HepG2 (cell line): ENCODE data around the gene USP35. TPM values are rescaled to one million over a fixed set of nuclear protein-coding genes. Genes with fewer than 3 reads are reported as not detected.
A peak's percentile ranks its signal among the peaks of the same experiment; 100 is the strongest.

ENCODE experiments used
- CENPX ChIP-seq: sonication (generic); formaldehyde crosslinking; IDR thresholded peaks from 2 replicates; pipeline ENCODE4 v1.9.0; 2021; ENCODE audit warnings: mild to moderate bottlenecking, missing genetic modification reagents, moderate library complexity
- NCOR1 ChIP-seq: fragments of 200-600 bp; sonication (generic); IDR thresholded peaks from 2 replicates; pipeline ENCODE4 v1.7.0; 2017; ENCODE audit warnings: antibody characterized with exemption, low read length, borderline replicate concordance
- POGZ ChIP-seq: sonication (generic); formaldehyde crosslinking; IDR thresholded peaks from 2 replicates; pipeline ENCODE4 v1.4.0; 2020; ENCODE audit warnings: mild to moderate bottlenecking, missing genetic modification reagents
- POLR2A ChIP-seq, 2 experiments: IDR thresholded peaks; 2 replicates each; pipeline ENCODE4 v1.6.1; 2011; ENCODE audit warnings: low read depth in 2 of 2, low read length in 2 of 2, mild to moderate bottlenecking in 1 of 2, moderate library complexity in 1 of 2; ENCODE audit not compliant: insufficient read depth in 1 of 2
- RXRA ChIP-seq: sonication (generic); formaldehyde crosslinking; IDR thresholded peaks from 2 replicates; pipeline ENCODE4 v1.5.1; 2020; ENCODE audit warnings: missing genetic modification reagents
- RXRB ChIP-seq: IDR thresholded peaks from 2 replicates; pipeline ENCODE4 v1.6.1; 2016; ENCODE audit warnings: borderline replicate concordance, missing genetic modification reagents, missing compliant biosample characterization
- SKIL ChIP-seq: sonication (generic); formaldehyde crosslinking; IDR thresholded peaks from 2 replicates; pipeline ENCODE4 v1.8.0; 2022; ENCODE audit warnings: missing genetic modification reagents, mild to moderate bottlenecking, moderate library complexity, borderline replicate concordance
- SMAD1 ChIP-seq: sonication (generic); formaldehyde crosslinking; IDR thresholded peaks from 2 replicates; pipeline ENCODE4 v1.4.0; 2020; ENCODE audit warnings: missing genetic modification reagents, low read depth, mild to moderate bottlenecking, borderline replicate concordance
- SMARCE1 ChIP-seq: fragments of 450-650 bp; IDR thresholded peaks from 2 replicates; pipeline ENCODE4 v1.6.1; 2017; ENCODE audit warnings: borderline replicate concordance
- TAF1 ChIP-seq: sonication (generic); formaldehyde crosslinking; IDR thresholded peaks from 2 replicates; pipeline ENCODE4 v1.4.0; 2020; ENCODE audit warnings: missing genetic modification reagents
- ZBTB8A ChIP-seq: sonication (generic); formaldehyde crosslinking; IDR thresholded peaks from 2 replicates; pipeline ENCODE4 v1.4.0; 2020; ENCODE audit warnings: mild to moderate bottlenecking, low read depth, missing genetic modification reagents, borderline replicate concordance
- ZC3H13 ChIP-seq: sonication (generic); formaldehyde crosslinking; IDR thresholded peaks from 2 replicates; pipeline ENCODE4 v1.8.1; 2023; ENCODE audit warnings: mild to moderate bottlenecking, missing genetic modification reagents, moderate library complexity
- ZFP91 ChIP-seq: sonication (generic); formaldehyde crosslinking; IDR thresholded peaks from 2 replicates; pipeline ENCODE4 v1.9.0; 2022; ENCODE audit warnings: missing genetic modification reagents, mild to moderate bottlenecking, borderline replicate concordance
- ZNF10 ChIP-seq: sonication (generic); formaldehyde crosslinking; IDR thresholded peaks from 2 replicates; pipeline ENCODE4 v1.4.0; 2020; ENCODE audit warnings: mild to moderate bottlenecking, low read depth, missing genetic modification reagents, borderline replicate concordance
- ZNF205 ChIP-seq: IDR thresholded peaks from 2 replicates; pipeline ENCODE4 v1.6.1; 2018; ENCODE audit warnings: missing biosample characterization, missing genetic modification reagents
- ZNF577 ChIP-seq: sonication (generic); formaldehyde crosslinking; IDR thresholded peaks from 2 replicates; pipeline ENCODE4 v1.4.0; 2020; ENCODE audit warnings: mild to moderate bottlenecking, low read depth, missing genetic modification reagents, borderline replicate concordance
- ZNF772 ChIP-seq: sonication (generic); formaldehyde crosslinking; IDR thresholded peaks from 2 replicates; pipeline ENCODE4 v1.5.0; 2020; ENCODE audit warnings: mild to moderate bottlenecking, missing genetic modification reagents
- ZSCAN30 ChIP-seq: sonication (generic); formaldehyde crosslinking; IDR thresholded peaks from 2 replicates; pipeline ENCODE4 v1.5.0; 2020; ENCODE audit warnings: mild to moderate bottlenecking, missing genetic modification reagents
- polyA plus RNA-seq, 8 experiments: library from polyadenylated mRNA; depleted of rRNA in 3 of 8; stranded (reverse) in 7 of 8; unstranded in 1 of 8; fragments of >200 nt; fragmentation: Illumina TruSeq in 4 of 8; extraction: Trizol in 4 of 8; gene quantifications; 2 replicates each; pipeline versions ENCODE4 v1.2.1 to v1.2.3, GENCODE V29; 2011 to 2016; ENCODE audit warnings: low read depth in 4 of 8, missing spikeins in 1 of 8, mixed read lengths in 1 of 8; ENCODE audit not compliant: insufficient read depth in 1 of 8
- total RNA-seq, 5 experiments: library from RNA; depleted of rRNA; stranded (reverse); fragments of >200 nt; fragmentation: Illumina TruSeq; extraction: Trizol; gene quantifications; 2 replicates each; pipeline ENCODE4 v1.2.3, GENCODE V29; 2016; ENCODE audit warnings: low read depth in 1 of 5
- TF ChIP-seq, protein P1 (sequence below): sonication (generic); formaldehyde crosslinking; IDR thresholded peaks from 2 replicates; pipeline ENCODE4 v1.5.1; 2020; ENCODE audit warnings: mild to moderate bottlenecking, missing genetic modification reagents, moderate library complexity

The USP35 gene
- total and polyA plus RNA-seq, 2 of the 13 experiments (the other 11 are each of a cell fraction or from before 2014, with no cell fraction given), result 4.6 to 7.7 TPM

DNA sequence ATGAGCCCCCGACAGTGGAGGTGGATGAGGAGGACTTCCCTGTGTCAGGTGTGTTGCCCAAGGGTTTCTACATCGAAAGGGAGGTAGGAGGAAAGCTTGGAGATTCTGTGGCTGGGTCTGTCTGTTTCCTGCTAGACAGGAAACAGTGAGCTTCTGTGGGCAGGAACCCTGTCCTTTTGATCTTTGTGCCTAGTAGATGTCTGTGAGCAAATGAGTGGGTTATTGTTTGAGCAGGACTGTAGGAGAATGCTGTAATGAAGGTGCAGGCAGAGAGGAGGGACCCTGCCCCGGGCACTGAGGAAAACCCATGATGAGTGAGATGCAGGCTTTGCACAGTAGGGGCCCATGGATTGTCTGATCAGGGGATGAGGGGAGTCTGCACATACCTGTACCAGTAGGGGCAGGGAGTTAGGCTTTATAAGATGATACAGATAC is 14.0 kb downstream of the USP35 start (continued):
- TF ChIP-seq, protein P1, sequence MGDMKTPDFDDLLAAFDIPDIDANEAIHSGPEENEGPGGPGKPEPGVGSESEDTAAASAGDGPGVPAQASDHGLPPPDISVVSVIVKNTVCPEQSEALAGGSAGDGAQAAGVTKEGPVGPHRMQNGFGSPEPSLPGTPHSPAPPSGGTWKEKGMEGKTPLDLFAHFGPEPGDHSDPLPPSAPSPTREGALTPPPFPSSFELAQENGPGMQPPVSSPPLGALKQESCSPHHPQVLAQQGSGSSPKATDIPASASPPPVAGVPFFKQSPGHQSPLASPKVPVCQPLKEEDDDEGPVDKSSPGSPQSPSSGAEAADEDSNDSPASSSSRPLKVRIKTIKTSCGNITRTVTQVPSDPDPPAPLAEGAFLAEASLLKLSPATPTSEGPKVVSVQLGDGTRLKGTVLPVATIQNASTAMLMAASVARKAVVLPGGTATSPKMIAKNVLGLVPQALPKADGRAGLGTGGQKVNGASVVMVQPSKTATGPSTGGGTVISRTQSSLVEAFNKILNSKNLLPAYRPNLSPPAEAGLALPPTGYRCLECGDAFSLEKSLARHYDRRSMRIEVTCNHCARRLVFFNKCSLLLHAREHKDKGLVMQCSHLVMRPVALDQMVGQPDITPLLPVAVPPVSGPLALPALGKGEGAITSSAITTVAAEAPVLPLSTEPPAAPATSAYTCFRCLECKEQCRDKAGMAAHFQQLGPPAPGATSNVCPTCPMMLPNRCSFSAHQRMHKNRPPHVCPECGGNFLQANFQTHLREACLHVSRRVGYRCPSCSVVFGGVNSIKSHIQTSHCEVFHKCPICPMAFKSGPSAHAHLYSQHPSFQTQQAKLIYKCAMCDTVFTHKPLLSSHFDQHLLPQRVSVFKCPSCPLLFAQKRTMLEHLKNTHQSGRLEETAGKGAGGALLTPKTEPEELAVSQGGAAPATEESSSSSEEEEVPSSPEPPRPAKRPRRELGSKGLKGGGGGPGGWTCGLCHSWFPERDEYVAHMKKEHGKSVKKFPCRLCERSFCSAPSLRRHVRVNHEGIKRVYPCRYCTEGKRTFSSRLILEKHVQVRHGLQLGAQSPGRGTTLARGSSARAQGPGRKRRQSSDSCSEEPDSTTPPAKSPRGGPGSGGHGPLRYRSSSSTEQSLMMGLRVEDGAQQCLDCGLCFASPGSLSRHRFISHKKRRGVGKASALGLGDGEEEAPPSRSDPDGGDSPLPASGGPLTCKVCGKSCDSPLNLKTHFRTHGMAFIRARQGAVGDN (CRISPR knock-in tag), result peak; percentile 15; the same call in 1 of the 2 replicates
- TF ChIP-seq TAF1 (CRISPR knock-in tag) (peak; percentile 38; the same call in 1 of the 2 replicates), POGZ (CRISPR knock-in tag) (peak; percentile 44; the same call in 1 of the 2 replicates), RXRA (CRISPR knock-in tag) (peak; percentile 65; the same call in 1 of the 2 replicates), SKIL (CRISPR knock-in tag) (peak; percentile 88), POLR2A (IDR thresholded peaks at IDR 0.05; ENCODE audit: insufficient read depth in 1 of 2, low read depth in 2 of 2, low read length in 2 of 2) (0 out of 4 replicates have a peak, but pooled peaks of 1 of the 2 experiments have one; percentile 18), ZSCAN30 (CRISPR knock-in tag) (no peak), ZNF772 (no peak; the same call in 1 of the 2 replicates), ZBTB8A (no peak), CENPX (CRISPR knock-in tag) (no peak), ZC3H13 (CRISPR knock-in tag) (no peak), ZNF577 (CRISPR knock-in tag) (no peak), SMARCE1 (no peak), ZFP91 (peak; percentile 30; the same call in 1 of the 2 replicates), NCOR1 (peak; percentile 68; the same call in 1 of the 2 replicates), RXRB (CRISPR knock-in tag) (peak; percentile 82; the same call in 1 of the 2 replicates), SMAD1 (CRISPR knock-in tag) (no peak), ZNF205 (peak; percentile 96), ZNF10 (CRISPR knock-in tag) (no peak)
